Neural crest cell (in vitro differentiated cells): Measurements from ENCODE around the gene CPTP. TPM values are rescaled to one million over a fixed set of nuclear protein-coding genes. Genes with fewer than 3 reads are reported as not detected.

Source experiments
- DNase-seq: peaks from one replicate; pipeline ENCODE4 v3.0.0; 2021; ENCODE audit warnings: low read depth, mixed read lengths, low spot score
- H3K27ac Mint-ChIP-seq: one replicate; pipeline ENCODE4 v1.8.0; 2021; ENCODE audit warnings: mild to moderate bottlenecking, mixed read lengths; ENCODE audit not compliant: unreplicated experiment
- H3K27me3 Mint-ChIP-seq: 2 replicates; pipeline ENCODE4 v1.8.0; 2021; ENCODE audit warnings: low read depth, mild to moderate bottlenecking, mixed read lengths
- H3K36me3 Mint-ChIP-seq: 2 replicates; pipeline ENCODE4 v1.8.0; 2021; ENCODE audit warnings: low read depth, mild to moderate bottlenecking, mixed read lengths
- H3K4me1 Mint-ChIP-seq: 2 replicates; pipeline ENCODE4 v1.8.0; 2021; ENCODE audit warnings: mixed read lengths
- H3K4me3 Mint-ChIP-seq: one replicate; pipeline ENCODE4 v1.8.0; 2021; ENCODE audit warnings: mild to moderate bottlenecking, mixed read lengths
- H3K9me3 Mint-ChIP-seq: 2 replicates; pipeline ENCODE4 v1.8.0; 2021; ENCODE audit warnings: mixed read lengths
- CTCF ChIP-seq: fragments of 200-600 bp; sonication (generic); conservative IDR thresholded peaks from 2 replicates; pipeline ENCODE4 v1.5.0; 2021; ENCODE audit warnings: antibody characterized with exemption, mild to moderate bottlenecking
- total RNA-seq: library from RNA; stranded (reverse); gene quantifications from 2 replicates; pipeline ENCODE4 v1.2.1, GENCODE V29; 2021

CPTP gene
- total RNA-seq, 1 donor from 2014 or later = 18.9 TPM

GRCh38 chr1:1310476-1311053 lies 14.0 kb upstream of the CPTP start:
- TF ChIP-seq CTCF = no peak

GRCh38 chr1:1311107-1312104 lies 13.2 kb upstream of the CPTP start:
- Mint-ChIP-seq H3K27me3 (no peaks in the 10 kb centered on the region), H3K4me3 (peak overlapping the region; percentile 83), H3K36me3 (peaks cover 2% of the 10 kb centered on the region), H3K27ac (no peak overlapping the region), H3K4me1 (peaks cover 16% of the 10 kb centered on the region), H3K9me3 (no peaks in the 10 kb centered on the region)
- TF ChIP-seq CTCF = no peak
- no peak for DNase-seq

More at GRCh38 chr1:1310476-1311053, 14.0 kb upstream of the CPTP start:
- Mint-ChIP-seq H3K4me1 (peaks cover 15% of the 10 kb centered on the region), H3K27me3 (no peaks in the 10 kb centered on the region), H3K4me3 (peak overlapping the region; percentile 83), H3K9me3 (no peaks in the 10 kb centered on the region), H3K36me3 (no peaks in the 10 kb centered on the region), H3K27ac (no peak overlapping the region)
- DNase-seq = no peak

GRCh38 chr1:1312450-1313314 lies 11.9 kb upstream of the CPTP start:
- Mint-ChIP-seq H3K36me3 (peaks cover 2% of the 10 kb centered on the region), H3K4me3 (peak overlapping the region; percentile 12), H3K27ac (no peak overlapping the region), H3K4me1 (peaks cover 7% of the 10 kb centered on the region), H3K27me3 (no peaks in the 10 kb centered on the region), H3K9me3 (no peaks in the 10 kb centered on the region)
- no peak for TF ChIP-seq CTCF
- no peak for DNase-seq

GRCh38 chr1:1313500-1314236 lies 10.9 kb upstream of the CPTP start:
- no peak overlapping the region for H3K27ac Mint-ChIP-seq
- peaks cover 2% of the 10 kb centered on the region for H3K36me3 Mint-ChIP-seq
- H3K9me3 Mint-ChIP-seq = no peaks in the 10 kb centered on the region
- no peak for DNase-seq
- H3K4me1 Mint-ChIP-seq = peaks cover 7% of the 10 kb centered on the region
- peak overlapping the region; percentile 70 for H3K4me3 Mint-ChIP-seq
- TF ChIP-seq CTCF = no peak
- no peaks in the 10 kb centered on the region for H3K27me3 Mint-ChIP-seq

- Mint-ChIP-seq H3K9me3 (no peaks in the 10 kb centered on the region), H3K4me3 (no peak overlapping the region), H3K27ac (no peak overlapping the region), H3K36me3 (peaks cover 2% of the 10 kb centered on the region), H3K27me3 (no peaks in the 10 kb centered on the region), H3K4me1 (peaks cover 7% of the 10 kb centered on the region)
- TF ChIP-seq CTCF = no peak
- no peak for DNase-seq
Measured at GRCh38 chr1:1314237-1314586, 10.4 kb upstream of the CPTP start.
